ENCODE results near the gene GPHN. TPM values are rescaled to one million over a fixed set of nuclear protein-coding genes. Genes with fewer than 3 reads are reported as not detected.

The GPHN gene
- total RNA-seq, 1 donor from 2014 or later, result 12.5 TPM

GRCh38 chr14:66884149-66884548, 376.2 kb downstream of the GPHN start:
- Histone ChIP-seq H3K36me3 (peaks cover 0 to 4% of the 10 kb centered on the region in 2 donors), H3K4me3 (no peak overlapping the region), H3K27me3 (no peaks in the 10 kb centered on the region), H3K27ac (no peak overlapping the region), H3K9me3 (no peaks in the 10 kb centered on the region), H3K4me1 (no peaks in the 10 kb centered on the region)
- no peak for TF ChIP-seq CTCF (IDR thresholded peaks at IDR 0.05)
- TF ChIP-seq POLR2A (IDR thresholded peaks at IDR 0.05), result no peak
- no peak for TF ChIP-seq POLR2AphosphoS5 (IDR thresholded peaks at IDR 0.05; ENCODE audit: insufficient read depth in 1 of 2, low read depth in 1 of 2)
- intact Hi-C loops (cut with DNase I), result no loop called here
- no peak for DNase-seq (ENCODE audit: extremely low spot score in 2 of 2)

- H3K9me3 ChIP-seq, result no peaks in the 10 kb centered on the region
- intact Hi-C loops (cut with DNase I), result no loop called here
- H3K27ac ChIP-seq, result no peak overlapping the region
- H3K36me3 ChIP-seq, result no peaks in the 10 kb centered on the region
- TF ChIP-seq POLR2AphosphoS5 (IDR thresholded peaks at IDR 0.05; ENCODE audit: insufficient read depth in 1 of 2, low read depth in 1 of 2) (no peak), CTCF (IDR thresholded peaks at IDR 0.05) (no peak), POLR2A (IDR thresholded peaks at IDR 0.05) (no peak)
- no peak for DNase-seq (ENCODE audit: extremely low spot score in 2 of 2)
- H3K4me3 ChIP-seq, result no peak overlapping the region
- no peaks in the 10 kb centered on the region for H3K4me1 ChIP-seq
- no peaks in the 10 kb centered on the region for H3K27me3 ChIP-seq
Measured at GRCh38 chr14:66900719-66901118, 392.8 kb downstream of the GPHN start.

- intact Hi-C loops (cut with DNase I), result no loop called here
- H3K27me3 ChIP-seq, result no peaks in the 10 kb centered on the region
- DNase-seq (ENCODE audit: extremely low spot score in 2 of 2), result no peak
- TF ChIP-seq POLR2AphosphoS5 (IDR thresholded peaks at IDR 0.05; ENCODE audit: insufficient read depth in 1 of 2, low read depth in 1 of 2) (no peak), CTCF (IDR thresholded peaks at IDR 0.05) (no peak), POLR2A (IDR thresholded peaks at IDR 0.05) (no peak)
- H3K9me3 ChIP-seq, result no peaks in the 10 kb centered on the region
- H3K36me3 ChIP-seq, result no peaks in the 10 kb centered on the region
- H3K4me1 ChIP-seq, result no peaks in the 10 kb centered on the region
- H3K4me3 ChIP-seq, result no peak overlapping the region
- H3K27ac ChIP-seq, result no peak overlapping the region
Measured at GRCh38 chr14:66910311-66910840, 402.4 kb downstream of the GPHN start.

- no peak overlapping the region for H3K27ac ChIP-seq
- no peaks in the 10 kb centered on the region for H3K27me3 ChIP-seq
- H3K4me1 ChIP-seq, result no peaks in the 10 kb centered on the region
- intact Hi-C loops (cut with DNase I), result no loop called here
- no peaks in the 10 kb centered on the region for H3K36me3 ChIP-seq
- H3K4me3 ChIP-seq, result no peak overlapping the region
- no peak for TF ChIP-seq POLR2A (IDR thresholded peaks at IDR 0.05)
- no peak for DNase-seq (ENCODE audit: extremely low spot score in 2 of 2)
- no peaks in the 10 kb centered on the region for H3K9me3 ChIP-seq
Measured at GRCh38 chr14:66916421-66916820, 408.5 kb downstream of the GPHN start.

GRCh38 chr14:66918527-66918926, 410.6 kb downstream of the GPHN start:
- no peak overlapping the region for H3K27ac ChIP-seq
- no peaks in the 10 kb centered on the region for H3K36me3 ChIP-seq
- TF ChIP-seq POLR2A (IDR thresholded peaks at IDR 0.05) (no peak), POLR2AphosphoS5 (IDR thresholded peaks at IDR 0.05; ENCODE audit: insufficient read depth in 1 of 2, low read depth in 1 of 2) (no peak), CTCF (IDR thresholded peaks at IDR 0.05) (no peak)
- intact Hi-C loops (cut with DNase I), result no loop called here
- H3K27me3 ChIP-seq, result no peaks in the 10 kb centered on the region
- no peak overlapping the region for H3K4me3 ChIP-seq
- H3K4me1 ChIP-seq, result no peaks in the 10 kb centered on the region
- no peaks in the 10 kb centered on the region for H3K9me3 ChIP-seq
- no peak for DNase-seq (ENCODE audit: extremely low spot score in 2 of 2)
